K562 (cell line): Measurements from ENCODE around the gene ARHGAP28. TPM values are rescaled to one million over a fixed set of nuclear protein-coding genes. Genes with fewer than 3 reads are reported as not detected.

Experiments used
- ATAC-seq: fragments of 200-7000 bp; cut with Tn5 transposase; 3 replicates; pipeline ENCODE4 v1.9.1; 2020; ENCODE audit warnings: moderate library complexity
- BruUV-seq: library from RNA; stranded (reverse); fragments of 400-500 nt; replicated peaks from 2 replicates; lab custom pipeline; 2021; lab: Mats Ljungman, UMichigan
- CTCF ChIA-PET: fragments of 300-600 bp; formaldehyde crosslinking; extraction: SDS; loops from one replicate; lab custom pipeline; 2021; ENCODE audit warnings: low intra/inter-chr PET ratio; lab: Yijun Ruan, JAX
- POLR2A ChIA-PET: fragments of 300-600, 350-650 bp; sonication (Branson Sonifier 250); formaldehyde crosslinking; extraction: SDS; loops from one replicate; lab custom pipeline; 2021; ENCODE audit warnings: antibody characterized with exemption, inconsistent platforms; lab: Yijun Ruan, JAX
- DNase-seq, 4 experiments: peaks; one replicate each; pipeline versions ENCODE4 v3.0.0 to v3.0.0-alpha.2; 2011 to 2018; ENCODE audit warnings: low spot score in 3 of 4, mixed read lengths in 3 of 4; ENCODE audit errors: extremely low read depth in 1 of 4
- FAIRE-seq: peaks from 2 replicates; lab custom pipeline; 2011; peaks lifted over from hg19 to GRCh38; lab: Jason Lieb, UNC
- H2AFZ ChIP-seq: 2 replicates; pipeline ENCODE4 v1.6.0; 2011; ENCODE audit warnings: low read depth, low read length, control low read depth, inconsistent platforms
- H3K27ac ChIP-seq: fragments of 200-600 bp; 3 replicates; pipeline ENCODE4 v1.8.0; 2011; ENCODE audit warnings: low read depth, mild to moderate bottlenecking, control low read depth, inconsistent platforms, low read length, moderate library complexity, mixed read lengths; ENCODE audit errors: extremely low read depth
- H3K27me3 ChIP-seq, 2 experiments: fragments of 300-600 bp in 1 of 2; 2 replicates in 1 of 2; 3 replicates in 1 of 2; pipeline versions ENCODE4 v1.6.0 to v1.8.0; 2011; ENCODE audit warnings: inconsistent platforms in 2 of 2, low read length in 2 of 2, mild to moderate bottlenecking in 1 of 2, mixed read lengths in 1 of 2, moderate library complexity in 1 of 2; ENCODE audit not compliant: control insufficient read depth in 2 of 2, insufficient read depth in 2 of 2
- H3K36me3 ChIP-seq: fragments of 300-600 bp; 3 replicates; pipeline ENCODE4 v1.8.0; 2011; ENCODE audit warnings: mild to moderate bottlenecking, low read length, inconsistent platforms; ENCODE audit not compliant: control insufficient read depth, insufficient read depth
- H3K4me1 ChIP-seq, 2 experiments: fragments of 200-600 bp in 1 of 2; replicated peaks in 1 of 2; 2 replicates in 1 of 2; 3 replicates in 1 of 2; pipeline versions ENCODE4 v1.5.1 to v1.8.0; 2011; ENCODE audit warnings: inconsistent platforms in 2 of 2, low read length in 2 of 2, mild to moderate bottlenecking in 1 of 2, mixed read lengths in 1 of 2, moderate library complexity in 1 of 2; ENCODE audit not compliant: control insufficient read depth in 2 of 2, insufficient read depth in 2 of 2
- H3K4me2 ChIP-seq: 2 replicates; pipeline ENCODE4 v1.6.1; 2011; ENCODE audit warnings: low read length, control low read depth, inconsistent platforms, mixed read lengths; ENCODE audit not compliant: insufficient read depth
- H3K4me3 ChIP-seq: fragments of 200-600 bp; sonication (generic), shearing (Covaris generic); 2 replicates; pipeline ENCODE4 v1.5.1; 2016; ENCODE audit warnings: control low read depth, inconsistent platforms
- H3K79me2 ChIP-seq: fragments of 200-600 bp; 3 replicates; pipeline ENCODE4 v1.8.0; 2011; ENCODE audit warnings: low read length, inconsistent platforms; ENCODE audit not compliant: control insufficient read depth, insufficient read depth
- H3K9ac ChIP-seq, 2 experiments: 2 replicates each; pipeline versions ENCODE4 v1.6.0 to v1.6.1; 2011; ENCODE audit warnings: low read depth in 2 of 2, low read length in 2 of 2, control low read depth in 1 of 2, inconsistent platforms in 1 of 2, mild to moderate bottlenecking in 1 of 2, mixed read lengths in 1 of 2; ENCODE audit not compliant: insufficient read depth in 1 of 2
- H3K9me1 ChIP-seq: one replicate; pipeline ENCODE4 v1.6.0; 2011; ENCODE audit warnings: inconsistent platforms, mild to moderate bottlenecking, low read length, moderate library complexity; ENCODE audit not compliant: control insufficient read depth, insufficient read depth
- H3K9me3 ChIP-seq: replicated peaks from 2 replicates; pipeline ENCODE4 v1.5.1; 2011; ENCODE audit warnings: low read depth, low read length, inconsistent platforms; ENCODE audit not compliant: control insufficient read depth, insufficient read depth
- H4K20me1 ChIP-seq: replicated peaks from 2 replicates; pipeline ENCODE4 v1.6.1; 2011; ENCODE audit warnings: low read length, inconsistent platforms, mixed read lengths; ENCODE audit not compliant: control insufficient read depth, insufficient read depth
- ARNT ChIP-seq, 2 experiments: fragments of 450-650 bp; IDR thresholded peaks; 2 replicates each; pipeline ENCODE4 v1.6.1; 2016; ENCODE audit warnings: mild to moderate bottlenecking in 1 of 2
- CBX5 ChIP-seq: IDR thresholded peaks from 2 replicates; pipeline ENCODE4 v1.6.1; 2014; ENCODE audit warnings: low read depth, borderline replicate concordance
- CHD4 ChIP-seq: fragments of 200-600 bp; sonication (generic); IDR thresholded peaks from 3 replicates; pipeline ENCODE4 v1.6.1; 2012; ENCODE audit warnings: low read depth, mild to moderate bottlenecking, mixed read lengths, low read length, inconsistent platforms; ENCODE audit not compliant: insufficient read depth, insufficient replicate concordance, poor library complexity, severe bottlenecking
- CTBP1 ChIP-seq: fragments of 450-650 bp; IDR thresholded peaks from 2 replicates; pipeline ENCODE4 v1.6.1; 2016; ENCODE audit warnings: borderline replicate concordance
- FIP1L1 ChIP-seq: fragments of 200-400 bp; formaldehyde crosslinking; IDR thresholded peaks from 2 replicates; pipeline ENCODE4 v1.6.1; 2018; ENCODE audit warnings: mild to moderate bottlenecking, low read depth, low read length; ENCODE audit not compliant: poor library complexity, severe bottlenecking
- HNRNPH1 ChIP-seq: fragments of 200-400 bp; formaldehyde crosslinking; optimal IDR thresholded peaks from 2 replicates; pipeline ENCODE3; 2017; ENCODE audit warnings: low read depth, mild to moderate bottlenecking, low read length, moderate library complexity
- RBM14 ChIP-seq: fragments of 200-400 bp; formaldehyde crosslinking; IDR thresholded peaks from 2 replicates; pipeline ENCODE4 v1.6.1; 2018; ENCODE audit warnings: low read depth, mild to moderate bottlenecking, low read length, moderate library complexity, borderline replicate concordance; ENCODE audit not compliant: insufficient read depth
- RBM39 ChIP-seq: fragments of 200-400 bp; formaldehyde crosslinking; optimal IDR thresholded peaks from 2 replicates; pipeline ENCODE3; 2018; ENCODE audit warnings: low read depth, low read length
- SNRNP70 ChIP-seq: fragments of 200-400 bp; formaldehyde crosslinking; optimal IDR thresholded peaks from 2 replicates; pipeline ENCODE3; 2017; ENCODE audit warnings: low read depth, low read length
- TAF15 ChIP-seq: fragments of 200-400 bp; formaldehyde crosslinking; IDR thresholded peaks from 2 replicates; pipeline ENCODE4 v1.6.1; 2017; ENCODE audit warnings: mild to moderate bottlenecking, low read depth, low read length, moderate library complexity
- U2AF2 ChIP-seq: fragments of 200-400 bp; formaldehyde crosslinking; optimal IDR thresholded peaks from 2 replicates; pipeline ENCODE3; 2017; ENCODE audit warnings: low read depth, mild to moderate bottlenecking, low read length
- ZBTB8A ChIP-seq: fragments of 450-650 bp; IDR thresholded peaks from 2 replicates; pipeline ENCODE4 v1.6.1; 2018; ENCODE audit warnings: mild to moderate bottlenecking, moderate library complexity; ENCODE audit not compliant: partially characterized antibody
- WGBS: fragments of 100-300 bp; shearing (Covaris generic); methylation state at CpG from one replicate; pipeline ENCODE4 v1.1.6; 2016; ENCODE audit warnings: low coverage, mixed read lengths; ENCODE audit not compliant: insufficient coverage; ENCODE audit errors: missing lambda C conversion rate; 5-methylcytosine and 5-hydroxymethylcytosine counted together
- in situ Hi-C: fragments of 300-500 bp; cut with MboI; formaldehyde crosslinking; loops from 4 replicates; pipeline ENCODE4 v1.15.0; 2018; ENCODE audit warnings: inconsistent platforms, mixed read lengths
- intact Hi-C: fragments of 100-400 bp; cut with micrococcal nuclease; formaldehyde crosslinking; loops from 2 replicates; pipeline ENCODE4 v1.14.2; 2022
- polyA plus RNA-seq, 8 experiments: library from polyadenylated mRNA; depleted of rRNA in 4 of 8; stranded (reverse) in 5 of 8; unstranded in 3 of 8; fragments of >200 nt; fragmentation: Nextera tagmentation in 2 of 8; fragmentation: Illumina TruSeq in 1 of 8; extraction: Ambion mirVana in 2 of 8; extraction: Trizol in 1 of 8; gene quantifications; 2 replicates each; pipeline versions ENCODE4 v1.2.1 to v1.2.3, GENCODE V29; 2011 to 2014; ENCODE audit warnings: inconsistent platforms in 1 of 8, missing spikeins in 1 of 8
- total RNA-seq, 7 experiments: library from RNA; depleted of rRNA in 6 of 7; stranded (reverse); fragments of >200 nt in 6 of 7; fragmentation: Illumina TruSeq in 2 of 7; extraction: Trizol in 2 of 7; gene quantifications; 2 replicates each; pipeline versions ENCODE4 v1.2.1 to v1.2.3, GENCODE V29; 2011 to 2021; ENCODE audit warnings: low replicate concordance in 1 of 7
- TF ChIP-seq, protein P1 (sequence below): sonication (generic); formaldehyde crosslinking; IDR thresholded peaks from 2 replicates; pipeline ENCODE4 v1.8.1; 2023; ENCODE audit warnings: mild to moderate bottlenecking, missing genetic modification reagents
- TF ChIP-seq, protein P2 (sequence below): fragments of 450-650 bp; formaldehyde crosslinking; IDR thresholded peaks from 2 replicates; pipeline ENCODE4 v1.4.0; 2020; ENCODE audit warnings: mild to moderate bottlenecking, moderate library complexity

The ARHGAP28 gene
- total and polyA plus RNA-seq, 9 of the 15 experiments (the other 6 are each of a cell fraction or from before 2014, with no cell fraction given), result 0.93 to 5.9 (median 5.0) TPM

DNA sequence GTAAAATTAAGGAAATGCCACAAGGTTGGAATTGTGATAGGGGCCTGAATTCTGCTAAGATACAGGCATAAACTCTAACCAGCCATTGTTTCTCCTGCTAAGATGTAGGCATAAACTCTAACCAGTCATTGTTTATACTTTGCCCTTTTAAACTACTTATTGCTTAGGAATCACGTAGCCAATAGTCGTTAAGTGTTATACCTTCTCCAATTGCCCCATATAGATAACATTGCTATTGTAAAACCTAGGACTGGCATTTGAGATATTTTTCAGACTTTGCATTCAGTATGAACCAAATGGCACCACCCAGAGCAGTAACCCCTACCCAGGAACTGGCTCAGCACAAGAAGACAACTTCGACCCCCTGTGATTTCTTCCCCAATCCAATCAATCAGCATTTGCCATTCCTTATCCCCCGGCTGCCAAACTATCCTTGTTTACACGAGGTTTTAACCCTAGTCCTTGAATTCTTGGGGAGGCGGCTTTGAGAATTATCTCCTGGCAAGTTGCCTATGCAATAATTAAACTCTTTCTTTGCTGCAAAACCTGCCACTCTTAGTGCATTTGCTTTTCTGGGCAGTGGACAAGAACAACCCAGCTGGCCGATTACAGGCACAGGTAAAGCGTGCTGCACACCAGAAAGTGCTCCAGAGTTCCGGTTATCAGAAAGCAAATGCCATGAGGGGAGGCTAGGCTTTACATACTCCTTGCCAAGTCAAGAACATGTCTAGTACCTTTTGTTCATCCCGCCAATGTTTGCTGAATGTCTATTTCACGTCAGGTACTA is 220.5 kb downstream of the ARHGAP28 start:
- ChIA-PET POLR2A (no interaction called here), CTCF (no interaction called here)
- Histone ChIP-seq H3K4me1 (no peaks in the 10 kb centered on the region; a peak in 1 of 5 replicates), H3K4me3 (no peak overlapping the region), H4K20me1 (no peaks in the 10 kb centered on the region; the same call in 1 of the 2 replicates), H3K79me2 (no peaks in the 10 kb centered on the region), H3K27me3 (peaks cover 59 to 78% of the 10 kb centered on the region in 2 experiments), H3K9me3 (no peaks in the 10 kb centered on the region), H2AFZ (no peak overlapping the region), H3K9me1 (no peaks in the 10 kb centered on the region), H3K36me3 (no peaks in the 10 kb centered on the region), H3K27ac (no peak overlapping the region), H3K4me2 (no peak overlapping the region), H3K9ac (no peak overlapping the region)
- TF ChIP-seq ARNT (IDR thresholded peaks at IDR 0.05) (no peak), TAF15 (no peak), CBX5 (no peak), RBM39 (no peak), U2AF2 (no peak), ZBTB8A (no peak), RBM14 (no peak), FIP1L1 (no peak), CTBP1 (no peak), SNRNP70 (no peak), CHD4 (no peak), HNRNPH1 (no peak)
- TF ChIP-seq, protein P1, sequence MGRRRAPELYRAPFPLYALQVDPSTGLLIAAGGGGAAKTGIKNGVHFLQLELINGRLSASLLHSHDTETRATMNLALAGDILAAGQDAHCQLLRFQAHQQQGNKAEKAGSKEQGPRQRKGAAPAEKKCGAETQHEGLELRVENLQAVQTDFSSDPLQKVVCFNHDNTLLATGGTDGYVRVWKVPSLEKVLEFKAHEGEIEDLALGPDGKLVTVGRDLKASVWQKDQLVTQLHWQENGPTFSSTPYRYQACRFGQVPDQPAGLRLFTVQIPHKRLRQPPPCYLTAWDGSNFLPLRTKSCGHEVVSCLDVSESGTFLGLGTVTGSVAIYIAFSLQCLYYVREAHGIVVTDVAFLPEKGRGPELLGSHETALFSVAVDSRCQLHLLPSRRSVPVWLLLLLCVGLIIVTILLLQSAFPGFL (CRISPR knock-in tag), result no peak
- TF ChIP-seq, protein P2, sequence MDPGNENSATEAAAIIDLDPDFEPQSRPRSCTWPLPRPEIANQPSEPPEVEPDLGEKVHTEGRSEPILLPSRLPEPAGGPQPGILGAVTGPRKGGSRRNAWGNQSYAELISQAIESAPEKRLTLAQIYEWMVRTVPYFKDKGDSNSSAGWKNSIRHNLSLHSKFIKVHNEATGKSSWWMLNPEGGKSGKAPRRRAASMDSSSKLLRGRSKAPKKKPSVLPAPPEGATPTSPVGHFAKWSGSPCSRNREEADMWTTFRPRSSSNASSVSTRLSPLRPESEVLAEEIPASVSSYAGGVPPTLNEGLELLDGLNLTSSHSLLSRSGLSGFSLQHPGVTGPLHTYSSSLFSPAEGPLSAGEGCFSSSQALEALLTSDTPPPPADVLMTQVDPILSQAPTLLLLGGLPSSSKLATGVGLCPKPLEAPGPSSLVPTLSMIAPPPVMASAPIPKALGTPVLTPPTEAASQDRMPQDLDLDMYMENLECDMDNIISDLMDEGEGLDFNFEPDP (CRISPR knock-in tag), result no peak
- in situ Hi-C loops (no loop called here), intact Hi-C loops (no loop called here)
- DNase-seq (no peak), ATAC-seq (no peak), FAIRE-seq (no peak)
- BruUV-seq, result no TSS peak
- WGBS, result under 1% methylated on average over 11 of the region's 11 CpGs
